NCI-H510A (cell line): ENCODE data around the gene PRMT3.
A peak's percentile ranks its signal among the peaks of the same experiment; 100 is the strongest.
"Not testable (repeated sequence)": the region's sequence is repeated elsewhere in the genome, so short reads cannot be mapped to it uniquely, and the experiment has no call there.

Experiments
- DNase-seq: peaks from one replicate; lab custom pipeline; 2025; lab: John Stamatoyannopoulos, UW

Gene PRMT3

DNA sequence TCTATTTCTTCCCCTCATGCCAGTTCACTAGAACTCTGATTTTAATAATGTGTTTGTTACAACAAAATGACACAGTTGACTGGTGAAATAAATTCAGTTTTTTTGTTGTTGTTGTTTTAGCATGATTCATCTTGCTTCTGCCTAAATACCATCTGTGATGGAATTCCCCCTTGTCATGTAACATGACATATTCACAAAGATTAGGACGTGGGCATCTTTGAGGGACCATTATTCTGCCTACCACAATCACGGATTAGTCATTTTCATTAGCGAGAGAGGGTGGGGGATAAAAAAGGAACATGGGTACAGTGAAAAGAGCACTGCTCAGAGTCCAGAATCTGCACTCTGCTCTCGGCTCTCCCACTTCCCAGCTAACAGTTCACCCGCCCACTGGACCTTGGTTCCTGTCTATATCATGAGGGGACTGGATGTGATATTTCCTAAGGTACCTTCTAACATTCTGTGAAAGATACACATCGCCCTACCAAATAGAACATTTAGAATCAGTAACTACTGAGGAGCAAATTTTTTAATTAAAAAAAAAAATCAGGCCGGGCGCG, 12.7 kb upstream of the PRMT3 start:
- DNase-seq = no peak

DNA sequence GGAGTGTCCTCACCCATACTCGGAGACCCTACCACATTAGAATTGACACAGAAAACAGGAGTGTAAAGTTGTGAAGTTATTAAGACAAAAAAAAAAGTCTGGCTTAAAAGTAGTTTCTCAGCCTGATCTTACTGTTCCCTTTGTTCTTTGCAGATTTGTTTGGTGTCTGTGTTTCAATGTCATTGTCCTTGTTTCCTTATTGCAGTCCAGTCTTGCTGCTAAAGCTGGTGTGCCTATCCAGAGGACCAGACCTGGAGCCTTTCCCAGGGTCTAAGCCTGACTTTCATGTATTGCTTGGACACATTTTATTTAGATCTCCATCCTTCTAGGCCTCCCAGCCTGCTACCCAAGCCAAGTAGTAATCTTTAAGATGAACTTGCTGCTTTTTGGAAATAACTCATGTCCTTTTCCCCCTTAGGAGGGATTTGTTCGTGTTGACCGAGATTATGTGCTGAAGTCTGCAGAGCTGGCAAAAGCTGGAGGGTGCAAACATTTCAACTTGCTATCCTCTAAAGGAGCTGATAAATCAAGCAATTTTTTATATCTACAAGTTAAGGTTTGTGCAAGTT, 11.3 kb upstream of the PRMT3 start:
- DNase-seq = no peak

DNA sequence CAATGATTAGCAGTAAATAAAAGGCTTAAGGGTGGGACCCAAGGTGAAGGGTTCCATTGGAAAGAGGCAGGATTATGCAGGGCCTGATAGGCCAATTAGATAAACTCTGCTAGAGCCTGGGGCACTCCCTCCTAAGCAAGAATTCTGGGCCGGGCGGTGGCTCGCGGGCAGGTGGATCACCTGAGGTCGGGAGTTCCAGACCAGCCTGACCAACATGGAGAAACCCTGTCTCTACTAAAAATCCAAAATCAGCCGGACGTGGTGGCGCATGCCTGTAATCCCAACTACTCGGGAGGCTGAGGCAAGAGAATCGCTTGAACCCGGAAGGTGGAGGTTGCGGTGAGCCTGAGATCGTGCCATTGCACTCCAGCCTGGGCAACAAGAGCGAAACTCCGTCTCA, 1.5 kb upstream of the PRMT3 start:
- DNase-seq = not testable (repeated sequence)

DNA sequence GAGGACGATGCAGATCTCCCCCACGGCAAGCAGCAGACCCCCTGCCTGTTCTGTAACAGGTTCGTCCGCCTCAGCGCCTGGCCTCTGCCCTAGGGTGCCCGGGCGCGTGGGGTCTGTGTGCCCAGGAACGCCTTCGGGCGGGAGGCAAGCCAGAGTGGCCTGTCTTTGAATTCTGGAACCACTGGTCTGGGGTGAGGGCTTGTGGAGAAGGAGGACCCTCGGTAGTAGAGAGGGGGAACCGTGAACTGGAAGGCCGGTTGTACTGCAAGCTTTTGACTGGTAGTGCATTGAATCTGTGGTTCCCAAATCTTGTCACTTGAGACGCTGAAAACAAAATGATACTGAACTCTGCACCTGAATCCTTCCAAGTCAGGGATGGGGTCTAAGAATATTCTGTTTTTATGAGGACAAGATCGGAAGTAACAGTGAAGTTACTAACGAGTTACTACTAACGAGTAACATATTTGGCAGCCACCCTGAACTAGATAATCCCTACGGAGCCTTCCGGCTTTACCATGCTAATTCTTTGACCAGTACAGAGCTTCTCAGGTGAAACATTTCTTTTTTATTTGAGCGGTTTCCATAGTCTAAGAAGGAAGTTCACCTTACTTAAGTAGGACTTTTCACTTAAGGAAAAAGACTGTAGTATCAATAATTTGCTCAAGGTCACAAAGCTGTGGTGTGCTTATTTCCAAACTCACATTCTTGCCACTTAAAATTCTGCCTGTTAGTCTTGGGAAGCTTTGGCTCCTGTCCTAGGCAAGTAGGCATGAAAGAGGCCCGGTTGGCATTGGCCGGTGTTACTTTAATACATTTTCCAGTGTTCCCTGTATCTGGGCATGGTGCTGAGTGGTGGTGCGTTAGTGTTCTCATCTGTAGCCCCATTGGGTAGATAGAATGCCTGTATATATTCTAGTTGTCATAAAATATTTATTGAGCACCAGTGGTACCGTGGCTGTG, 860 bp downstream of the PRMT3 start:
- DNase-seq = no peak

DNA sequence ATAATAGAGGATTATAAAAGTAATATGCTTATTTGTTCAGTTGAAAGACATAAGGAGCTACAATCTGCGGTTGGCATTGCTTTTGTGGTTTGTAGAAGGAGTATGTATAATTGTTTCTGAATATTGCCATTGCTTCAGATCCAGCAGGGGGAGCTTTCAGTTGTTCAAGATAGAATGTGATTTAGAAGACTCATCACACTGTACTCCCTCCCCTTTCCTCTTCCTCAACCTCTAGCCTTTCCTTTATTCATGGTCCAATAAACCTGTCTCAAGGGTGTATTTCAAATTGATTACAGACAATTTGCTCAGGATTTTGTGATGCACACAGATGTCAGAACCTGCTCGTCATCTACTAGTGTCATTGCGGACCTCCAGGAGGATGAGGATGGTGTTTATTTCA, 9.8 kb downstream of the PRMT3 start:
- DNase-seq = peak; percentile 9

DNA sequence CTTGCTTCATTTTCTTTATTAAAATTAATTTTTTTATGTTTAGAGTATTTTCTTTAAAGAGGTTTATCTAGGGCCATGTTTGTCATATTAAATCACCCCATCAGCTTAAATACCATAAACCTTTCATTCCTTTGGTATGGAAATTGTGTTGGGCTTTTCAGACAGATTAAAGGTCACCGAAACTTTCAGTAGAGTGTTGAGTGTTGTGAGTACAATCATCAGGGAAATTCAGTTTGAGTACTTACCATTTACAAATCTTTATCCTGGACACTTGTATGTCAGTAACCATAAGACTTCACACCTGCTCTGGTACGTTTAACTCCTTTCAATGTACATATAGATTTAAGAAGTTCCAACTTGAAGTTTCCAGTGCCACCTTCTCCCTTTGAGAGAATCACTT, 12.0 kb downstream of the PRMT3 start:
- DNase-seq = no peak

DNA sequence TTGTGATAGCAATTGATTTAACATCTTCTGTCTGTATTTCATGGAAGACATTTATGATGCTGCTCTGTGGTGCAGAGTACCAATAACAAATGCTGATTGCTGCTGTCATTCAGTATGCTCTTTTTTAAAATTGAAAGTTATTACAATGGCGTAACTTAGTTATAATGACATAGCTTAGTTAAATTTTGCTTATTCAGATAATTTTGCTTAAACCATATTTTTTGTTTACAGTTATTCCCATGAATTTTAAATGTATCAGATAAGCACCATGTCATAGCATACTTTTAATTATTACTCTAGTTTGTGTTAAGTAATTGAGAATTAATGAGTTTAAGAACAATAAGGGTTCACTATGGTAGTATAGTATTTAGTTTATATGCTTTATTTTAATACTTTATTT, 15.5 kb downstream of the PRMT3 start:
- no peak for DNase-seq

DNA sequence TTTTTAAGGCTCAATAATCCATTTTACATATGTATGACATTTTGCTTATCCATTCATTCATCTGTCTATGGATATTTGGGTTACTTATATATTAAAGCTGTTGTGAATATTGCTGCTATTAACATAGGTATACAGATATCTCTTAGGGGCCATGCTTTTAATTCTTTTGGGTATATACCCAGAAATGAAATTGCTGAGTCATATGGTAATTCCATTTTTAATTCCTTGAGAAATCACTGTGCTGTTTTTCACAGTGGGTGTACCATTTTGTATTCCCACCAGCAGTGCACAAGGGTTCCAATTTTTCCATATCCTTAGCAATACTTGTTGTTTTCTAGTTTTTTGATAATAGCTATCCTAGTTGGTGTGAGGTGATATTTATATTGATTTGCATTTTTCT, 19.0 kb downstream of the PRMT3 start:
- DNase-seq = no peak

DNA sequence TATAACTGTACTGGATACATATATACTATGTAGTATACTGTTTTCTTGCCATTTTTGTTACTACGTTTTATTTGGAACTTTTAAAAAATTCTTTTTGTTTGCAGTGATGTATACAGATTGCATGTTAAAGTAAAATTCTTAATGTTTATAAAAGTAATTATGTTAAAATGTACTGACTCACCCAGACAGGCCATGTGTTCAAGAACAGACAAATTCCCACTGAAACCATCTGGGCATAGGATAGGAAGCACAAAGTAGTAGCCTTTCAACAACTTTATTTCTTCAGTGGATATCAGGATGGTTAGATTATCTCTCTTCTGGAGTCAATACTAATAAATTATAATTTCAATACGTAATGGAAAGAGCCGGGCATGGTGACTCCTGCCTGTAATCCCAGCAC, 19.8 kb downstream of the PRMT3 start:
- DNase-seq = no peak

DNA sequence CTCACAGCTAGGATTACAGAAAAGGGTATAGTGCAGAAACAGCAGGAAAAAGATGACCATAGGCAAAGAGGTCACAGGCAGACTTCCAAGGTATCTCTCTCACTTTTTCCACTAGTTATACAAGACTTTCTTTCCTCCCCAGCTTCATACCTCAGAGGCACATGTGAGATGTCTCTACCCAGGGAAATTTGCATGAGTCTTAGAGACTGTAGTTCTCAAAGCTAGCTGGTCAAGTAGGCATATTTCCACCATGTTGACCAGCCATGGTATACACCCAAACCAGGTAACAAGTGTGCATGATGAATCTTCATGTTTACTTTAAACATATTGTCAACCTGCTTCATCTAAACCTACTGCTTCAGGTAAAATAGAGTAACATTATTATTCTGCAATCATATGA, 27.9 kb downstream of the PRMT3 start:
- DNase-seq = no peak

DNA sequence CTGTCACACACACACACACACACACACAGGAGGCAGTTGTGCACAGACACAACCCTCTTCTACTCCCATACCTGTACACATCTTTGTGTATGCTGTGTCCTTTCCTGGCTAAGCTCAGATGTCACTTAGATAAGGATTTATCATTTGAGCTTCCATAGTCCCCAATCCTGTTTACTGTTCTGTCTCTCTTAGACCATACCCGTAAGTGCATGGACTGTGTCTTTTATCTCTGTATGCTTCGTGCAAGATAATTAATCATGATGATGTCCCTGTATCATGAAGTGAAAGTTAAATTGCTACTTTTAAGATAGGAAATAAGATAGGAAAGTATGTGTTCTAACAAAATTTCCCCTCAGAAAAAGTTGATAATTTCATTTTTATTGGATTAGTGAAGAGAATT, 30.3 kb downstream of the PRMT3 start:
- DNase-seq = no peak

DNA sequence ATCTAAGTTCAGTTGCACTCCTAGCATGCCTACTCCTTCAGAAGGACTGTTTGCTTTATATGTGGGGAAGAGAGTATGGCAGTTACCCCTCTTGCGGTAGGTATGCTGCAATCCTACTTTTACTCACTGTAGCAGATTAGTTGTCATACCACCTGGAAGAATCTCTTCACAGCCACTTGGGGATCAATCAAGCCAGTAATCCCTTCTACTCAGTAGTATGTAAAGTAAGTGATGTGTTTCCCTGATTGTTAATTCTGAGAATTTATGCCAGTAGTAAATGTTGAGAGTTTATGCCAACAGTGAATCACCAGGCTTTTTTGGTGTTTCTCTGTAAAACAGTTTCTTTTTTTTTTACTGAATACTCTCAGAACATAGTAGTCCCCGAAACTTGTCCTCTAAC, 34.4 kb downstream of the PRMT3 start:
- no peak for DNase-seq

DNA sequence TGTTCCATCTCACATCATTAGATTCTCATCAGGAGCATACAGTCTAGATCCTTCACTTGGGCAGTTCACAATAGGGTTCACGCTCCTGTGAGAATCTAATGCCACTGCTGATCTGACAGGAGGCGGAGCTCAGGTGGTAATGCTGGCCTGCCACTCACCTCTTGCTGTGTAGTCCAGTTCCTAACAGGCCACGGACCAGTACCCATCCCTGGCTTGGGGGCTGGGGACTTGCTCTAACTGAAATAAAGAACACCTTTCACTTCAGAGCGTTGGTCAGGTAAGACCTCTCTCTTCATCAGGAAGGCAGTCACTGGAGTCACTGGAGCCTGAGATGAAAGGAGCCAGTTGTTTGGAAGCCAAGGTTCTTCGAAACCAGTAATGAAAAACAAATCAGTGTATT, 41.7 kb downstream of the PRMT3 start:
- DNase-seq = no peak

DNA sequence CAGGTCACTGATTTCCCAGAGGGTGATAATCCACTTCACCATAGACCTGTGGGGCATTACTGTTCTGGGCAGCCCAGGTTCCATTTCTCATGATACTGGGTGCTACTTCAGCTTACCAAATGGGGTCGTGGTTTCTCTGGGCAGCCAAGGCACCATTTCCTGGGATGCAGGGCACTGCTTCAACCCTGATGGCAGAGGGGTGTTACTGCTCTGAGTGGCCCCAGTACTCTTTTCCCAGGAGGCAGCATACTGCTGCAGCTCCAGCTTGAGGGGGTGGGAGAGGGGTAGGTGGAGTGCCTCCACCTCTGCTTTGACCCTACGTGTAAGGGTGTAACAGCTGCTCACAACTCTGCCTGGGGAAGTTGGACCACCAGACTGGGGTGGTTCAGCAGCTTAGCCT, 51.1 kb downstream of the PRMT3 start:
- DNase-seq = no peak

DNA sequence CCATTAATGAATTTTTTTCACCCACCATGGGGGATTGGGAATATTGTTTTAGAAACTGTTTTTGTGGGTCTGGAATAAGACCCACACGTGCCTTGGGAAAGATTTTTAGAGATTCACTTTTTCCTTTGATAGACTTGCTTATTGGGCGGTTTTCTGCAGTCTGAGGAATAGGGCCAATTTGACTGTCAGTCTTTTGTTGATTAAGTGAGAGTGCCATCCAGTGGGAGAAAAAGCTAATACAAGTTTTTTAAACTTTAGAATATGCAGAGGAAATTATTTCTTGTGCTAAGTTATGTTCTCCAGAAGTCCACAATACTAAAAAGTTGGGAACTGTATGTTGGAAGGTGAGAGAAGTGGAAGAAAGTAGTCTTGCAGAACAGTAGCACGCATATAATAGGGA, 56.1 kb downstream of the PRMT3 start:
- no peak for DNase-seq

DNA sequence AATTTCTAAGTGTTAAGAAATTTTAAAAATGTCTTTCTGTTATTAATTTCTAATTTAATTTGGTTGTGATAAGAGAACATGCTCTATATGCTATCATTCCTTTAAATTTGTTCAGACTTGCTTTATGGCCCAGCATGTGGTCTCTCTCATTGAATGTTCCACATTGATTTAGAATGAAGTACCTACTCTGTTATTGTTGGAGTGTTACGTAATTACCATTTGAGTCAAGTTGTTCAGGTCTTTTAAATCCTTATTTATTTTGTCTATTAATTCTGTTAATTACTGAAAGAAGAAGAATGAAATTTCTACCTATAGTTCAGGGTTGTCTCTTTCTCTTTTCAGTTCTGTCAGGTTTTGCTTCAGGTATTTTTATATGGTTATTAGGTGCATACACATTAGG, 57.0 kb downstream of the PRMT3 start:
- DNase-seq = no peak

DNA sequence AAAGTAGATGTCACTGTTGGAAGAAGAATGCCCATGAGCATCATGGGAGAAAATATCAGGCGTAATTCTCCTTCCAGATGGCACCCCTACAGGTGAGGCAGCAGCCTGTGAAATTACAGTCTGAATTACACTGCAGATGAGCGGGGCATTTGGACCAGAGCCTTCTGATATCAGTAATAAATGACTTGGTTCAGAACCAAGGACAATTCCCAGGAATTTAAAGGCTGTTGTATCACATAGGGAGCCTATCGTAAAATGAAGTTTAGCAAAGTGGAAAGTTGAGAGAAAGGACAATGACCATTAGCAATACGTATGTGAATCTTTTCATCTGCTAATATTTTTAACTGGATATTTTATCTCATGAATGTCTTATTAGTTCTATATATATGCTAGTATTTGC, 61.3 kb downstream of the PRMT3 start:
- no peak for DNase-seq

DNA sequence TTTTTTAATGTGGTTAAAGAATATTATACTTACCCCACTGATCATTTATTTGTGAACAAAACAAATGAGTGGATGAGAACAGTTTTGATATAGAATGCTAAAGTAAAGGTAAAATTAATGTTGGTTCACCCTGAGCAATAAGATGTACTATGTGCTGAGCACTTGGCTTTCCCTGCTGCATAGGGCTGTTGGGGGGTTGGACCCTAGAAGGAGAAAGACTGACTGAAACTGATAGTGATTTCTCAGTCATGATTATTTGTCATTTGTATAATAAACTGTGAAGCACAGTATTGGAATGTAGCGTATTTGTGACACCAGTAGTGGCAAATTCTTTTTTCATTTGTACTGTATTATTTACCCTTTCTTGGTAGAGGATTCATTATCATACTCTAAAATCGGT, 63.3 kb downstream of the PRMT3 start:
- DNase-seq = no peak

DNA sequence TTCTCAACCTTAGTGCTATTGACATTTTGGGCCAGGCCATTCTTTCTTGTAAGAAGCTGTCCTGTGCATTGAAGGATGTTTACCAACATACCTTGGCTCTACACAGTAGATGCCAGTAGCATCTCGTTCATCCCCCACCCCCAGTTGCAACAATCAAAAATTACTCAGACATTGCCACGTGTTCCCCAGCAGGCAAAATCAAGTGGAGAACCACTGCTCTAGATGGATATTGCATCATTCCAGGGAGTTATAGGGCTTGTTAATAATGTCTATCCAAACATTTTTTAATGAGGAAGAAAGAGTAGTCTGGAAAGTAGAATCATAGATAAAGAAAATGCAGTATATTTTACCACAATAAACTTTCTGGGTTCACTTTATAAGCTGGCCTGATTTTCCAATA, 64.1 kb downstream of the PRMT3 start:
- no peak for DNase-seq

DNA sequence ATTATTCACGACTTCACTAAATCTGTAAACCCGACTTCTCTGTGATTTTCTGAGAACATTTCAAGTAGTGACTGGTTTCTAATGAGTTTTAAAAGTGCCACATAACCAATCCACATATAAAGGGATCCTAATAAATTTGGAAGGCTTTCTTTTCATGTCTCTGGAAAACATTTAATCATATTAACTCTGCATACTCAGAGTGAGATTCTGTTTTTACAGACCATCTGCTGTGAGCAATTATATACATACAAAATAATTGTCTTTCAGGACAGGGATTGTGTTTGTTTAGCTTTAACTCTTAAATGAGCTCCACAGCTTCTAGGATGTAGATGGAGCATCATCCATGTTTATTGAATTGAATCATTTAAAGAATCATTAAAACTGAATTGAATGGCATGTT, 65.1 kb downstream of the PRMT3 start:
- no peak for DNase-seq

DNA sequence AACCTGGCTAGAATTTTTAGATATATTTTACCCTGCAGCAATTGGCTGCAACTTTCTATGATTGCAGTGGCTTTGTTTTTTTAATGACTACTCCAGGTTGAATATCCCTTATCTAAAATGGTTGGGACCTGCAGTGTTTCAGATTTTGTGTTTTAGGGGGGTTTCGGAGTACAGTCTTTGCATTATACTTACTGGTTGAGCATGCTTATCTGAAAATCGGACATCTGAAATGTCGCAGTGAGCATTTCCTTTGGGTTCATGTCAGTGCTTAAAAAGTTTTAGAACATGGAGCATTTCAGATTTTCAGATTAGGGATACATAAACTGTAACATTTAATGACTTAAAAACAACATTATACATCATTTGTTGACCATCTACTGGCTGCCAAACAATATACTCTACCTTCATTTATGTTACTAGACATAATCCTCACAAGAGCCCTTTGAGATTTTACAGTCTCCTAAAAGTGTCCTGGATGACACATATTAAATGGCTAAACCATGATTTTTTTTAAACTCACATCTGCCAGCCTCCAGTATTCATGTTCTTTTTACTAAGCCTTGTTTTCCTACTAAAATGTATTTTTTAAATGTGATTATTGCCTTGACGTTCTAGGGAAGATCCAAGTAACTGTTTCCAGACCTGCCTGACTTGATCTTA, 66.3 kb downstream of the PRMT3 start:
- no peak for DNase-seq

DNA sequence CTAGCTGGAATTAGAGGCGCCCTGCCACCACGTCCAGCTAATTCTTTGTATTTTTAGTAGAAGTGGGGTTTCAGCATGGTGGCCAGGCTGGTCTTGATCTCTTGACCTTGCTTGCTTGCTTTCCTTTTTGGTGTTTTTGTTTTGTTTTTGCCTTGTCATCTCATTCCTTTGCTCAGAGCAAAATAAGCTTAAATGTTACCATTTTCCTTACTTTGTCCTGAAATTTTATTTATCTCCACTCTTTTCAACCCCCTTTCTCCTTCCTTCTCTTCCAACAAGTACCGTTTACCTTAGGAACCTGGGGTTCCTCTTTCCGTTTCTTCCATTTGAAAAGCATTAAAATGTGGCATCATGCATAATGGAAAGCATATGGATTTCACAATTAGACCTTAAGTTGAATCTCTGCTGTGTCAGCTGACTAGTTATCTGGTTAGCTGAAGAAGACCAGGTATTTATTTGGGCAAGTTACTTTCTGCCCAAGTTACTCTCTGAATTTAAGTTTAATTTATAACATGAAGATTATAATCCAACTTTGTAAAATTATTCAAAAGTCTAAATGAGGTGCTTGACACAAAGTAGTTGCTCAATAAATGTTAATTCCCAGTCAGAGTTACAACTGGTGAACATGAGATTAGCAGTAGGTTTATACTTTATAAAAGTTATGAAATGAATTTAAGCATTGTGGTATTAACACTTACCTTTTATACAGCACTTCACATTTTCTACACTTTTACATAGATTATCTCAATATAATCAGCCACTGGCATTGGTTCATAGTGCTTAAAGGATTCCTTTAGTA, 69.7 kb downstream of the PRMT3 start:
- no peak for DNase-seq
